Hepatocyte (in vitro differentiated cells): Measurements from ENCODE around the gene MXD4.

Experiments used
- EZH2 ChIP-seq: fragments of 200-600 bp; sonication (generic); IDR thresholded peaks from 2 replicates; pipeline ENCODE4 v1.6.1; 2016; ENCODE audit warnings: antibody characterized with exemption, mild to moderate bottlenecking, borderline replicate concordance
- EZH2phosphoT487 ChIP-seq: fragments of 200-600 bp; sonication (generic); IDR thresholded peaks from one replicate; pipeline ENCODE4 v1.6.1; 2018; ENCODE audit warnings: antibody characterized with exemption, mild to moderate bottlenecking, low read depth, moderate library complexity; ENCODE audit not compliant: unreplicated experiment, severe bottlenecking
- TF ChIP-seq, protein P1 (sequence below): fragments of 200-600 bp; sonication (generic); IDR thresholded peaks from 2 replicates; pipeline ENCODE4 v1.5.1; 2016; ENCODE audit warnings: antibody characterized with exemption, mild to moderate bottlenecking; ENCODE audit not compliant: poor library complexity

- TF ChIP-seq, protein P1, sequence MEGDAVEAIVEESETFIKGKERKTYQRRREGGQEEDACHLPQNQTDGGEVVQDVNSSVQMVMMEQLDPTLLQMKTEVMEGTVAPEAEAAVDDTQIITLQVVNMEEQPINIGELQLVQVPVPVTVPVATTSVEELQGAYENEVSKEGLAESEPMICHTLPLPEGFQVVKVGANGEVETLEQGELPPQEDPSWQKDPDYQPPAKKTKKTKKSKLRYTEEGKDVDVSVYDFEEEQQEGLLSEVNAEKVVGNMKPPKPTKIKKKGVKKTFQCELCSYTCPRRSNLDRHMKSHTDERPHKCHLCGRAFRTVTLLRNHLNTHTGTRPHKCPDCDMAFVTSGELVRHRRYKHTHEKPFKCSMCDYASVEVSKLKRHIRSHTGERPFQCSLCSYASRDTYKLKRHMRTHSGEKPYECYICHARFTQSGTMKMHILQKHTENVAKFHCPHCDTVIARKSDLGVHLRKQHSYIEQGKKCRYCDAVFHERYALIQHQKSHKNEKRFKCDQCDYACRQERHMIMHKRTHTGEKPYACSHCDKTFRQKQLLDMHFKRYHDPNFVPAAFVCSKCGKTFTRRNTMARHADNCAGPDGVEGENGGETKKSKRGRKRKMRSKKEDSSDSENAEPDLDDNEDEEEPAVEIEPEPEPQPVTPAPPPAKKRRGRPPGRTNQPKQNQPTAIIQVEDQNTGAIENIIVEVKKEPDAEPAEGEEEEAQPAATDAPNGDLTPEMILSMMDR = no peak
- TF ChIP-seq EZH2 (no peak), EZH2phosphoT487 (no peak)
Observed at GRCh38 chr4:2261110-2261852, 628 bp downstream of the MXD4 start.
